GM13976 (cell line): Measurements from ENCODE around the gene TBC1D4.

ENCODE experiments used
- DNase-seq: peaks from one replicate; pipeline ENCODE4 v3.0.0; 2012; ENCODE audit warnings: low spot score
- in situ Hi-C: fragments of 300-500 bp; cut with MboI; formaldehyde crosslinking; loops from one replicate; pipeline ENCODE4 v1.12.0; 2022; ENCODE audit warnings: low sequenced_read_pairs, mixed read lengths, inconsistent platforms; ENCODE audit not compliant: unreplicated experiment
- TF ChIP-seq, protein P1 (sequence below): IDR thresholded peaks from 2 replicates; pipeline ENCODE4 v1.5.1; 2012; ENCODE audit warnings: borderline replicate concordance, mild to moderate bottlenecking; ENCODE audit not compliant: insufficient read depth; ENCODE audit errors: extremely low read depth, missing control alignments, control extremely low read depth

Gene TBC1D4

DNA sequence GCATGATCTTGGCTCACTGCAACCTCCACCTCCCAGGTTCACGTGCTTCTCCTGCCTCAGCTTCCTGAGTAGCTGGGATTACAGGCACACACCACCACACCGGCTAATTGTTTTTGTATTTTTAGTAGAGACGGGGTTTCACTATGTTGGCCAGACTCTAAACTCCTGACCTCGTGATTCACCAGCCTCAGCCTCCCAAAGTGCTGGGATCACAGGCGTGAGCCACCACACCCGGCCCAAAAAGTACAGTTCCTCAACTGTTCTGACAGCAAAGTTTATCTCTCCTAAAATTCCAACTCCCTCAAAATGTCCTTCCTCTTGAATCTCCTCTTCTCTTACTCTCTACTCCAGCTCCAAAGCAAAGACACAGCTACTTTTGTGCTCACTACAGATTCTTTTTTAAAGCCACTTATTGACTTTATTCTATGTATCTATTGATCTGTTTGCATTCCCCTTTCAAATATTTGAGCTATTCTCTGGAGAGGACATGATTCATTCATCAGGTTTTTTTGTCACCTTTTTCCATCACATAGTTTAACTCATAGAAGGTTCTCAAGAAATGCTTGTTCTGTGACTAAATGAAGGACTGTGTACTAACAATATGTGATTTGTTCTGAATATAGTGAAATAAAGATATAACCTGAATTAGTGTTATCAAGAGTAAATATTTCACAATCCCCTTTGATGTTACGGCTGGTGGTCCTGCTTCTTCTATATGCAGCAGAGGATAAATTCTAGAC is 142.2 kb downstream of the TBC1D4 start:
- no peak for DNase-seq
- in situ Hi-C loops, result no loop called here
- TF ChIP-seq, protein P1, sequence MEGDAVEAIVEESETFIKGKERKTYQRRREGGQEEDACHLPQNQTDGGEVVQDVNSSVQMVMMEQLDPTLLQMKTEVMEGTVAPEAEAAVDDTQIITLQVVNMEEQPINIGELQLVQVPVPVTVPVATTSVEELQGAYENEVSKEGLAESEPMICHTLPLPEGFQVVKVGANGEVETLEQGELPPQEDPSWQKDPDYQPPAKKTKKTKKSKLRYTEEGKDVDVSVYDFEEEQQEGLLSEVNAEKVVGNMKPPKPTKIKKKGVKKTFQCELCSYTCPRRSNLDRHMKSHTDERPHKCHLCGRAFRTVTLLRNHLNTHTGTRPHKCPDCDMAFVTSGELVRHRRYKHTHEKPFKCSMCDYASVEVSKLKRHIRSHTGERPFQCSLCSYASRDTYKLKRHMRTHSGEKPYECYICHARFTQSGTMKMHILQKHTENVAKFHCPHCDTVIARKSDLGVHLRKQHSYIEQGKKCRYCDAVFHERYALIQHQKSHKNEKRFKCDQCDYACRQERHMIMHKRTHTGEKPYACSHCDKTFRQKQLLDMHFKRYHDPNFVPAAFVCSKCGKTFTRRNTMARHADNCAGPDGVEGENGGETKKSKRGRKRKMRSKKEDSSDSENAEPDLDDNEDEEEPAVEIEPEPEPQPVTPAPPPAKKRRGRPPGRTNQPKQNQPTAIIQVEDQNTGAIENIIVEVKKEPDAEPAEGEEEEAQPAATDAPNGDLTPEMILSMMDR, result no peak

GRCh38 chr13:75334634-75335447 is 147.1 kb downstream of the TBC1D4 start:
- DNase-seq, result no peak
- in situ Hi-C loops, result no loop called here
- TF ChIP-seq, protein P1, result no peak

DNA sequence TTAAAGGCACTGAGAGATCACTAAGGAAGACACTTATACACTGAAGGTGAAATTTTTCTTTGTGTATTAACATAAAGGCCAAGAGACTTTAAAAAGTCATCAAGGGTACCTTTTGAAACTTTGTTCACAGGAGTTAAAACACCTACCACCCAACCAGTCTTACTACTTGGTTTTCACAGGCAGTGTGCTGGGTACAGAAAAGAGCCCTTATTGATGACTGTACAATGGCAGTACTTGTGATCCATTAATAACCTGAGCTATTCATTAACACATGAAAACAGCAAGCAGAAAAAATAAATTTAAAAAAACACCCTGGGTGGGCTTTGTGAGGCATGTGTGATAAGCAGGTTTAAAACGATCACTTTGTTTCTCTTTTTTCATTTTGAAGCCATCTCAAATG is 148.9 kb downstream of the TBC1D4 start:
- DNase-seq, result no peak
- in situ Hi-C loops, result no loop called here
- TF ChIP-seq, protein P1, result no peak

DNA sequence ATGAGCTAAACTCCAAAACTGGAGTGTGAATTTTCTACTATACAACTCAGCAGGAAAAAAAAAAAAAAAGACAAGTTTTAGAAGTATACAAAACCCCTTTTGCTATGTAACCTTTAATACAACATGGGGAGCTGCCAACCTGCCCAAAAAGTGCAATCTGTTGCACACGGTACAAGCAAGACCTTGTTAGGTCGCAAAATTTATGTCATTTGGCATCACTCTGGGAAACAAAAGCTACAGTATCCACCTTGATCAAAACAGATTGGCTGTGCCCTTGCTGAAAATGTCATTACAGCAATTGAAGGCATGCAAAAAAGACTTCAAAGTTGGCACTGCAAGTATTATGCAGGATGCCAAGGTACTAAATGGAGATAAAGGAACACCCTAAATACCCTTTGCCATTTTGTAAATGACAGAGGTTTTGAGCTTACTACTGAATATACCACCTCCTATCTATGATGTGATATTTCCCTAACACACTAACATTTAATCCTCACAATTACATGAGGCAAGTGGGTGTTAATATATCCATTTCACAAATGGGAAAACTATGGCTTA is 150.1 kb downstream of the TBC1D4 start:
- TF ChIP-seq, protein P1, result no peak
- in situ Hi-C loops, result no loop called here
- DNase-seq, result no peak

GRCh38 chr13:75330770-75331169 is 151.2 kb downstream of the TBC1D4 start:
- no peak for DNase-seq
- in situ Hi-C loops, result no loop called here
- TF ChIP-seq, protein P1, result no peak

DNA sequence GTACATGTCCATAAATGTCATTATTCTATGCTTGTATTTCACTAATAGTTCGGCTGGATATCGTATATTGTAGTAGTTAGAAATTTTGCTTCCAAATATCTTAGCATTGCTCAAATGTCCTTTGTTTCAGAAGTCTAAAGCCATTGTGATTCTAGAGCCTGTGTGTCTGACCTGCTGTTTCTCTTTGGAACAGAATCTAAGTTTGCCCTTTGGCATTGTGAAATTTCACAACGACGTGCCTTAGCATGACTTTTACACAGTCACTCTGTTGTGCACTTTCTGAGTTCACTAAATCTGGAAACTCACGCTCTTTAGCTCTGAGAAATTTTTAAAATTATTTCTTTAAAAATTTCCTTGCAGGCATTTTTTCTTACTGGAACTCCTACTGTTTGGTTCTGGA is 152.2 kb downstream of the TBC1D4 start:
- no peak for DNase-seq
- TF ChIP-seq, protein P1, result no peak
- in situ Hi-C loops, result no loop called here
